ENCODE measurements around the gene DGCR8. TPM values are rescaled to one million over a fixed set of nuclear protein-coding genes. Genes with fewer than 3 reads are reported as not detected.

Gene DGCR8
- total RNA-seq, 6 experiments from 2014 or later: 11.4 to 27.2 (median 16.1) TPM

DNA sequence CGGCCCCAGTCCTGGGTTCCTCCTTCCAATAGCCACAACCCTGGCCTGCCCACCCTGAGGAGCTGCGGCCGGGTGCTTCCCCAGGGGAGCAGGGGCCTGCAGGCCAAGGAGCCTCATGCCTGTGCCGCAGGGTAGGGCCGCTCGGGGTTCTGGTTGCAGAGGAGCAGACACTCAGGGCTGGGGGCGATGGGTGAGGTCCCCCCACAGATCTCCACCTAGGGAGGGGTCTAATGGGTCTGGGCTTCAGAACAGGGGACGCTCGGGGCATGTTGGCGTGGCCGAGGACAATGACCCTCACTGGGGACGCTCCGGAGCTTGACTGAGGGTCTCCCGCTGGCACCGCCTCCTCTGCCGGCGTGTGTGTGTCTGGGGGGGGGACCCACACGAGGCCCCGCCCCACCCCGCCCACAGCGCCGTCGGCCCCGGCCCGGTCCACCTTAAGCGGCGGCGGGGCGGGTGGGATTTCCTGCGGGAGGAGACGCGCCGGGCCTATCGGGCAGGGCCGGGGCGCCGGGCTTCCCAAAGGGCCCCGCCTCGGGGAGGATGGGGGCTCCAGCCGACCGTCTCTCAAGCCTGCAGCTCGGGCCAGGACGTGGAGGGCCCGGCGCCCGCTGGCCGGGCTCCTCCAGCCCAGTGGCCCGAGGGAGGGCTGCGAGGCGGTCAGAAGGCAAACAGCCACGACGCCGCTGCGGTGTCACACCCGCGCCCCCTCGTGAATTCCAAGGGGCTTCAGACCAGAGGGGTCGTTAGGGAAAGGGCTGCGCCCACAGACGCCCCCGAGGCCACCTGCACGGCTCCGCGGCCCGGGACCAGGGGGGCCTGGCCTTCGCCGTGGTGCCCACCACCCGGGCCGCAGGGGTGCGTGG, 50.9 kb downstream of the DGCR8 start:
- no peaks in the 10 kb centered on the region for H3K36me3 ChIP-seq
- no peaks in the 10 kb centered on the region for H3K27me3 ChIP-seq
- TF ChIP-seq POLR2A (IDR thresholded peaks at IDR 0.05) (peak; percentile 50), CTCF (IDR thresholded peaks at IDR 0.05) (no peak)
- 17% methylated on average over 4 of the region's 70 CpGs for WGBS (ENCODE audit: insufficient coverage, low coverage, low lambda C conversion rate, missing lambda C conversion rate)
- DNase-seq (peak; percentile 88 to 92 (median 91)), ATAC-seq (peak; percentile 74 to 83 (median 81))
- peaks cover 0 to 37% (median 19%) of the 10 kb centered on the region in 4 donors for H3K4me1 ChIP-seq
- intact Hi-C loops (cut with DNase I): no loop called here
- no peaks in the 10 kb centered on the region for H3K9me3 ChIP-seq
- peak overlapping the region; percentile 69 to 82 (median 74) for H3K27ac ChIP-seq
- peak overlapping the region; percentile 54 to 96 (median 87) for H3K4me3 ChIP-seq

- Histone ChIP-seq H3K9me3 (no peaks in the 10 kb centered on the region), H3K27me3 (no peaks in the 10 kb centered on the region), H3K4me1 (peaks cover 0 to 32% (median 15%) of the 10 kb centered on the region in 4 donors), H3K27ac (peak within 1 kb of the TSS; percentile 69 to 82 (median 74)), H3K4me3 (peak within 1 kb of the TSS; percentile 54 to 96 (median 87)), H3K36me3 (no peaks in the 10 kb centered on the region)
- no CpG with 5 or more reads among the region's 43 CpGs for WGBS (ENCODE audit: insufficient coverage, low coverage, low lambda C conversion rate, missing lambda C conversion rate)
- DNase-seq: peak in 1 of 3 donors; percentile 52
- no peak for TF ChIP-seq POLR2A (IDR thresholded peaks at IDR 0.05)
- TF ChIP-seq CTCF (IDR thresholded peaks at IDR 0.05): no peak
- intact Hi-C loops (cut with DNase I): no loop called here
- ATAC-seq: peak; percentile 38 to 59 (median 42)
Measured at GRCh38 chr22:20131597-20131858, 51.5 kb downstream of the DGCR8 start, which contains the start of gene ZDHHC8. Gene ZDHHC8, plus strand, starts transcription at chr22:20131804. Its CDS starts 144 bp downstream, at chr22:20131948.

- WGBS (ENCODE audit: insufficient coverage, low coverage, low lambda C conversion rate, missing lambda C conversion rate): 0% methylated on average over 4 of the region's 72 CpGs
- no peaks in the 10 kb centered on the region for H3K27me3 ChIP-seq
- H3K9me3 ChIP-seq: no peaks in the 10 kb centered on the region
- H3K27ac ChIP-seq: peak overlapping the region in 2 of 3 donors; percentile 2 to 21
- TF ChIP-seq POLR2A (IDR thresholded peaks at IDR 0.05) (no peak), CTCF (IDR thresholded peaks at IDR 0.05) (no peak)
- peaks cover 0 to 29% (median 14%) of the 10 kb centered on the region in 4 donors for H3K4me1 ChIP-seq
- intact Hi-C loops (cut with DNase I): no loop called here
- H3K36me3 ChIP-seq: no peaks in the 10 kb centered on the region
- ATAC-seq (peak in 3 of 4 donors; percentile 6 to 14 (median 8)), DNase-seq (peak in 2 of 3 donors; percentile 57 to 68)
- H3K4me3 ChIP-seq: peak overlapping the region; percentile 53 to 96 (median 87)
Measured at GRCh38 chr22:20131859-20132685, 52.0 kb downstream of the DGCR8 start.

DNA sequence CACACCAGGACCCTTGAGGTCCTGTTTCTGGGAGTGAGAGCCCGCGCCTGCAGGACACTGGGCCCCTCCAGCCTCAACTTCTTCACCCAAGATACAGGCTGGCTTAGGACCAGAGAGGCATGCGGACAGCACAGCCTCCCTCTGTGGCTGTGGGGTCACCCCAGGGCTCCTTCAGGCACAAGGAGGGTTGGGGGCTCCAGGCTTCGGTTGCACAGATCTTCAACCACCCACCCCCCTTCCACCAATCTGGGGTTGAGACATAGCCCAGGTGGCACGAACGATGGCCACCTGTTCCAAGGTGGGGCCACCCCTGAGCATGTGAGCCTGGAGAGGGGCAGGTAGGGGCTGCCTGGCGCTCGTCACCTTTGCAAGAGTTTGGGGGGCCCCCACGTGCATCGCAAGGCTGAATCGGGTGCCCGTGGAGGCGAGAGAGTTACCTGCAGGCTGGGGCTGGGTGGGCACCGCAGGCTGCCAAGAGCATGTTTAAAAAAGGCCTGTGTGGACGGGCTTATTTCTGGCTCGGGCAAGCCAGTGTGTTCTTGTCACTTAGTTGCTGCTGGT, 52.7 kb downstream of the DGCR8 start:
- ATAC-seq: no peak
- Histone ChIP-seq H3K27ac (no peak overlapping the region), H3K4me3 (peak overlapping the region; percentile 53 to 96 (median 87)), H3K9me3 (no peaks in the 10 kb centered on the region), H3K36me3 (no peaks in the 10 kb centered on the region), H3K4me1 (peaks cover 0 to 29% (median 14%) of the 10 kb centered on the region in 4 donors), H3K27me3 (no peaks in the 10 kb centered on the region)
- 80% methylated on average over 2 of the region's 16 CpGs for WGBS (ENCODE audit: insufficient coverage, low coverage, low lambda C conversion rate, missing lambda C conversion rate)
- TF ChIP-seq CTCF (IDR thresholded peaks at IDR 0.05): no peak
- TF ChIP-seq POLR2A (IDR thresholded peaks at IDR 0.05): no peak
- intact Hi-C loops (cut with DNase I): no loop called here
- DNase-seq: no peak

All from right lobe of liver (tissue), 6 donors.